ENCODE results near the gene RNPEP. TPM values are rescaled to one million over a fixed set of nuclear protein-coding genes. Genes with fewer than 3 reads are reported as not detected.

The RNPEP gene
- total and polyA plus RNA-seq, 2 of the 13 experiments (the other 11 are each of a cell fraction or from before 2014, with no cell fraction given), result 20.6 to 38.4 TPM

GRCh38 chr1:202009326-202010179 lies 27.1 kb downstream of the RNPEP start (continued):
- TF ChIP-seq CREB1 (IDR thresholded peaks at IDR 0.05) (no peak), CREB1 (CRISPR knock-in tag; IDR thresholded peaks at IDR 0.05) (peak; percentile 43; the same call in 1 of the 2 replicates), RBAK (CRISPR knock-in tag; IDR thresholded peaks at IDR 0.05) (no peak), ZNF354B (CRISPR knock-in tag; IDR thresholded peaks at IDR 0.05) (no peak), ZNF383 (CRISPR knock-in tag; IDR thresholded peaks at IDR 0.05; ENCODE audit: borderline replicate concordance) (no peak), ZFP37 (CRISPR knock-in tag; IDR thresholded peaks at IDR 0.05; ENCODE audit: borderline replicate concordance) (no peak), USF2 (IDR thresholded peaks at IDR 0.05; ENCODE audit: low read depth, low read length) (no peak), USF2 (CRISPR knock-in tag; IDR thresholded peaks at IDR 0.05; ENCODE audit: borderline replicate concordance) (no peak), ZBTB20 (CRISPR knock-in tag; IDR thresholded peaks at IDR 0.05; ENCODE audit: borderline replicate concordance, low read depth) (no peak)

All from HepG2 (cell line).